ENCODE data around the gene SESTD1. TPM values are rescaled to one million over a fixed set of nuclear protein-coding genes. Genes with fewer than 3 reads are reported as not detected.

SESTD1 gene
- total RNA-seq, 2 experiments from 2014 or later = 3.2 to 21.4 TPM

DNA sequence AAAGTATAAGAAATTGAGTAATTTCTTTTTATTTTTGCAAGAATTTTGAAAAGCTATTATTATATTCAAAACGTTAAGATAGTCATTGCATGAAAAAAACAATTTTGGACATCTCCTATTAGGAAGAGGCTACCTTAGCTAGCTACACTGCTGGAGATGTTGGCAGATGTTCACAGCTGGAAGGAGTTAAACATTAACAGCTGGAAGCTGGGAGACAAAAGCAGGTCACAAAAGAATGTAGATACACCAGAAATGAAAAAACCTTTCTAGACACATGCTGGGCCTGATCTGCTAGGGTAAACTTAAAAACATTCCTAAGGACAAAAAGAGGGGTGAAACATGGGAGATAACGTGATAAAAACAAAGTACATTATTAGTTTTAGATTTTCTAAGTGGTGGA, 84.4 kb downstream of the SESTD1 start:
- POLR2A ChIA-PET = interaction anchor here (0.6 kb wide), 1 partner anchor 19 kb away, joined by 4 read pairs; no protein-coding TSS in a partner anchor
- BruUV-seq (replicated peaks) = no TSS peak
- Histone ChIP-seq H2AFZ (ENCODE audit: low read length) (no peak overlapping the region), H3K27ac (ENCODE audit: low read depth, low read length, poor library complexity, severe bottlenecking) (no peak overlapping the region), H3K4me2 (ENCODE audit: low read length) (no peak overlapping the region), H3K4me1 (ENCODE audit: insufficient read depth, low read length, poor library complexity, severe bottlenecking) (no peaks in the 10 kb centered on the region), H3K36me3 (ENCODE audit: insufficient read depth, low read length) (no peaks in the 10 kb centered on the region), H3K9me3 (ENCODE audit: low read length) (no peaks in the 10 kb centered on the region), H4K20me1 (ENCODE audit: insufficient read depth, low read length) (no peaks in the 10 kb centered on the region), H3K79me2 (ENCODE audit: insufficient read depth, low read depth, low read length) (no peaks in the 10 kb centered on the region), H3K4me3 (ENCODE audit: low read depth, low read length, poor library complexity, severe bottlenecking) (no peak overlapping the region), H3K9me2 (ENCODE audit: insufficient read depth, low read length) (no peaks in the 10 kb centered on the region)
- intact Hi-C loops (cut with micrococcal nuclease; ENCODE audit: unreplicated experiment) = no loop called here
- CTCF ChIA-PET (ENCODE audit: unreplicated experiment) = no interaction called here
- no peak for DNase-seq (ENCODE audit: low spot score)
- TF ChIP-seq, protein P1, sequence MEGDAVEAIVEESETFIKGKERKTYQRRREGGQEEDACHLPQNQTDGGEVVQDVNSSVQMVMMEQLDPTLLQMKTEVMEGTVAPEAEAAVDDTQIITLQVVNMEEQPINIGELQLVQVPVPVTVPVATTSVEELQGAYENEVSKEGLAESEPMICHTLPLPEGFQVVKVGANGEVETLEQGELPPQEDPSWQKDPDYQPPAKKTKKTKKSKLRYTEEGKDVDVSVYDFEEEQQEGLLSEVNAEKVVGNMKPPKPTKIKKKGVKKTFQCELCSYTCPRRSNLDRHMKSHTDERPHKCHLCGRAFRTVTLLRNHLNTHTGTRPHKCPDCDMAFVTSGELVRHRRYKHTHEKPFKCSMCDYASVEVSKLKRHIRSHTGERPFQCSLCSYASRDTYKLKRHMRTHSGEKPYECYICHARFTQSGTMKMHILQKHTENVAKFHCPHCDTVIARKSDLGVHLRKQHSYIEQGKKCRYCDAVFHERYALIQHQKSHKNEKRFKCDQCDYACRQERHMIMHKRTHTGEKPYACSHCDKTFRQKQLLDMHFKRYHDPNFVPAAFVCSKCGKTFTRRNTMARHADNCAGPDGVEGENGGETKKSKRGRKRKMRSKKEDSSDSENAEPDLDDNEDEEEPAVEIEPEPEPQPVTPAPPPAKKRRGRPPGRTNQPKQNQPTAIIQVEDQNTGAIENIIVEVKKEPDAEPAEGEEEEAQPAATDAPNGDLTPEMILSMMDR (conservative IDR thresholded peaks at IDR 0.05; ENCODE audit: low read length) = no peak
- no peak for TF ChIP-seq EZH2phosphoT487 (IDR thresholded peaks at IDR 0.05; ENCODE audit: borderline replicate concordance, low read depth, low read length)

DNA sequence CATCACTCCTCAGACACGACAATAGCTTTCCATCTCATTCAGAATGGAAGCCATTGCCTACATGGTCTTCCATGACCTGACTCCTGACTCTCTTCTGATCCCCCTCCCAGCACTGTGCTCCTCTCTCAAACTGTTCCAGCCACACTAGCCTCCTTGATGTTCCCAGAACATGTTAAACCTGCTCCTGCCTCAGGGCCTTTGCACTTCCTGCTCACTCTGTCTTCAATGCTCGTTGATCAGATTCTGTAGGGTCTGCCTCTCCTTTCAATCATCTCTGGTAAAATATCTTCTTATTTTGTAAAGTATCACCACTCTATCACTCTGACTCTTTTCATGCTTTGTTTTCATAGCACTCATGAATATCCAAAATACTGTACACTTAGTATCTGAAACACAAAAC, 84.9 kb downstream of the SESTD1 start:
- no peak overlapping the region for H3K27ac ChIP-seq (ENCODE audit: low read depth, low read length, poor library complexity, severe bottlenecking)
- no TSS peak for BruUV-seq (replicated peaks)
- no peaks in the 10 kb centered on the region for H3K79me2 ChIP-seq (ENCODE audit: insufficient read depth, low read depth, low read length)
- POLR2A ChIA-PET = interaction anchor here (1.3 kb wide), 1 partner anchor 12 kb away, joined by 4 read pairs; no protein-coding TSS in a partner anchor
- no peak overlapping the region for H2AFZ ChIP-seq (ENCODE audit: low read length)
- intact Hi-C loops (cut with micrococcal nuclease; ENCODE audit: unreplicated experiment) = no loop called here
- H3K9me3 ChIP-seq (ENCODE audit: low read length) = no peaks in the 10 kb centered on the region
- CTCF ChIA-PET (ENCODE audit: unreplicated experiment) = no interaction called here
- H4K20me1 ChIP-seq (ENCODE audit: insufficient read depth, low read length) = no peaks in the 10 kb centered on the region
- H3K4me3 ChIP-seq (ENCODE audit: low read depth, low read length, poor library complexity, severe bottlenecking) = no peak overlapping the region
- no peaks in the 10 kb centered on the region for H3K9me2 ChIP-seq (ENCODE audit: insufficient read depth, low read length)
- H3K36me3 ChIP-seq (ENCODE audit: insufficient read depth, low read length) = no peaks in the 10 kb centered on the region
- H3K4me2 ChIP-seq (ENCODE audit: low read length) = no peak overlapping the region
- H3K4me1 ChIP-seq (ENCODE audit: insufficient read depth, low read length, poor library complexity, severe bottlenecking) = no peaks in the 10 kb centered on the region
- DNase-seq (ENCODE audit: low spot score) = no peak
- TF ChIP-seq EZH2phosphoT487 (IDR thresholded peaks at IDR 0.05; ENCODE audit: borderline replicate concordance, low read depth, low read length) = no peak

DNA sequence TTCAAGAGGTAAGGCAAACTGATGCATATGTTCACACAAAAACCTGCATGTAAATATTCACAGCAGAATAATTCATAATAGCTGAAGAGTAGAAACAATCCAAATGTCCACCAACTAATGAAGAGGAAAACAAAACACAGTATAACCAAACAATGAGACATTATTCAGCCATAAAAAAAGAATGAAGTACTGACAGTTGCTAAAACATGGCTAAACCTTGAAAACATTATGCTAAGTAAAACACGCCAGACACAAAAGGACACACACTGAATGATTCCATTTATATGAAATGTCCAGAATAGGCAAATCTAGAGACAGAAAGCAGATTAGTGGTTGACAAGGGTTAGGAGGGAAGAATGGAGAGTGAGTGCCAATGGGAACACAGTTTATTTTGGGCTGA, 86.9 kb downstream of the SESTD1 start:
- Histone ChIP-seq H3K9me2 (ENCODE audit: insufficient read depth, low read length) (no peaks in the 10 kb centered on the region), H3K27ac (ENCODE audit: low read depth, low read length, poor library complexity, severe bottlenecking) (no peak overlapping the region), H4K20me1 (ENCODE audit: insufficient read depth, low read length) (no peaks in the 10 kb centered on the region), H3K36me3 (ENCODE audit: insufficient read depth, low read length) (no peaks in the 10 kb centered on the region), H2AFZ (ENCODE audit: low read length) (no peak overlapping the region), H3K4me3 (ENCODE audit: low read depth, low read length, poor library complexity, severe bottlenecking) (no peak overlapping the region), H3K79me2 (ENCODE audit: insufficient read depth, low read depth, low read length) (no peaks in the 10 kb centered on the region), H3K4me1 (ENCODE audit: insufficient read depth, low read length, poor library complexity, severe bottlenecking) (no peaks in the 10 kb centered on the region), H3K9me3 (ENCODE audit: low read length) (no peaks in the 10 kb centered on the region), H3K4me2 (ENCODE audit: low read length) (no peak overlapping the region)
- no TSS peak for BruUV-seq (replicated peaks)
- TF ChIP-seq EZH2phosphoT487 (IDR thresholded peaks at IDR 0.05; ENCODE audit: borderline replicate concordance, low read depth, low read length) = no peak
- TF ChIP-seq, protein P1 (conservative IDR thresholded peaks at IDR 0.05; ENCODE audit: low read length) = no peak
- ChIA-PET POLR2A (no interaction called here), CTCF (ENCODE audit: unreplicated experiment) (no interaction called here)
- intact Hi-C loops (cut with micrococcal nuclease; ENCODE audit: unreplicated experiment) = no loop called here
- DNase-seq (ENCODE audit: low spot score) = no peak
